HepG2 (cell line): Measurements from ENCODE around the gene OR7A5. TPM values are rescaled to one million over a fixed set of nuclear protein-coding genes. Genes with fewer than 3 reads are reported as not detected.

Experiments used
- ATAC-seq: fragments of 200-7000 bp; cut with Tn5 transposase; 3 replicates; pipeline ENCODE4 v1.9.1; 2020; ENCODE audit warnings: mild to moderate bottlenecking, moderate library complexity
- Bru-seq: library from RNA; stranded (reverse); fragments of 400-500 nt; gene quantifications from one replicate; lab custom pipeline; 2021; lab: Mats Ljungman, UMichigan
- BruChase-seq, 2 experiments: library from RNA; stranded (reverse); fragments of 400-500 nt; gene quantifications; one replicate each; lab custom pipeline; 2021; lab: Mats Ljungman, UMichigan
- BruUV-seq: library from RNA; stranded (reverse); fragments of 400-500 nt; replicated peaks from 2 replicates; lab custom pipeline; 2021; lab: Mats Ljungman, UMichigan
- CTCF ChIA-PET: fragments of 300-600 bp; formaldehyde crosslinking; extraction: SDS; loops from one replicate; lab custom pipeline; 2021; ENCODE audit warnings: low total read pairs, inconsistent platforms, low intra/inter-chr PET ratio; lab: Yijun Ruan, JAX
- POLR2A ChIA-PET: fragments of 350-600 bp; sonication (Branson Sonifier 250); formaldehyde crosslinking; loops from one replicate; lab custom pipeline; 2020; ENCODE audit warnings: antibody characterized with exemption, inconsistent platforms; lab: Yijun Ruan, JAX
- DNase-seq: peaks from one replicate; pipeline ENCODE4 v3.0.0-alpha.2; 2015; ENCODE audit warnings: low spot score
- FAIRE-seq: peaks from 3 replicates; lab custom pipeline; 2011; peaks lifted over from hg19 to GRCh38; lab: Jason Lieb, UNC
- H2AFZ ChIP-seq: one replicate; pipeline ENCODE4 v1.6.1; 2011; ENCODE audit warnings: low read length, inconsistent platforms
- H3K27ac ChIP-seq: fragments of 300-600 bp; 3 replicates; pipeline ENCODE4 v1.8.0; 2011; ENCODE audit warnings: mixed run types, mild to moderate bottlenecking, mixed read lengths, low read length, inconsistent platforms; ENCODE audit not compliant: insufficient read depth; ENCODE audit errors: extremely low read length
- H3K27me3 ChIP-seq, 2 experiments: fragments of 200-600 bp in 1 of 2; 2 replicates in 1 of 2; 3 replicates in 1 of 2; pipeline versions ENCODE4 v1.6.0 to v1.8.0; 2011; ENCODE audit warnings: low read length in 2 of 2, mild to moderate bottlenecking in 2 of 2, moderate library complexity in 2 of 2, inconsistent platforms in 1 of 2; ENCODE audit not compliant: insufficient read depth in 2 of 2, control insufficient read depth in 1 of 2
- H3K36me3 ChIP-seq, 2 experiments: fragments of 200-600 bp in 1 of 2; replicated peaks in 1 of 2; 2 replicates in 1 of 2; 3 replicates in 1 of 2; pipeline versions ENCODE4 v1.5.1 to v1.8.0; 2011; ENCODE audit warnings: low read length in 2 of 2, inconsistent platforms in 1 of 2; ENCODE audit not compliant: insufficient read depth in 2 of 2, control insufficient read depth in 1 of 2
- H3K4me1 ChIP-seq: 2 replicates; pipeline ENCODE4 v1.5.1; 2012; ENCODE audit warnings: low read length, inconsistent platforms; ENCODE audit not compliant: insufficient read depth
- H3K4me2 ChIP-seq: 2 replicates; pipeline ENCODE4 v1.6.0; 2011; ENCODE audit warnings: low read depth, low read length, inconsistent platforms
- H3K4me3 ChIP-seq, 3 experiments: fragments of 200-600 bp in 1 of 3; sonication (generic), shearing (Covaris generic) in 1 of 3; replicated peaks in 1 of 3; 2 replicates each; pipeline ENCODE4 v1.5.1; 2011 to 2016; ENCODE audit warnings: low read length in 3 of 3, inconsistent platforms in 2 of 3, low read depth in 2 of 3, mild to moderate bottlenecking in 2 of 3, control low read depth in 1 of 3, mixed read lengths in 1 of 3; ENCODE audit not compliant: insufficient read depth in 1 of 3
- H3K79me2 ChIP-seq: one replicate; pipeline ENCODE4 v1.6.1; 2011; ENCODE audit warnings: low read length, inconsistent platforms; ENCODE audit not compliant: insufficient read depth
- H3K9ac ChIP-seq: 2 replicates; pipeline ENCODE4 v1.6.0; 2011; ENCODE audit warnings: mild to moderate bottlenecking, low read depth, low read length, inconsistent platforms; ENCODE audit not compliant: insufficient read depth
- H3K9me3 ChIP-seq: 2 replicates; pipeline ENCODE4 v1.5.1; 2012; ENCODE audit warnings: mild to moderate bottlenecking, low read length
- H4K20me1 ChIP-seq: 2 replicates; pipeline ENCODE4 v1.6.0; 2011; ENCODE audit warnings: inconsistent platforms, mild to moderate bottlenecking, low read length, moderate library complexity; ENCODE audit not compliant: insufficient read depth
- HOXA3 ChIP-seq: sonication (generic); formaldehyde crosslinking; IDR thresholded peaks from 2 replicates; pipeline ENCODE4 v1.5.0; 2020; ENCODE audit warnings: missing genetic modification reagents
- WGBS: methylation state at CpG from one replicate; pipeline ENCODE4 v1.1.6; 2017; ENCODE audit warnings: low lambda C conversion rate; 5-methylcytosine and 5-hydroxymethylcytosine counted together
- in situ Hi-C: cut with HindIII; loops from 2 replicates; pipeline ENCODE4 v1.10.0; 2017; ENCODE audit warnings: low pct_unique_long_range_greater_than_20kb; ENCODE audit not compliant: extremely low pct_ligation_motif_present
- intact Hi-C: fragments of 100-400 bp; cut with micrococcal nuclease; formaldehyde crosslinking; loops from one replicate; pipeline ENCODE4 v1.10.0; 2022; ENCODE audit not compliant: unreplicated experiment
- long read RNA-seq, 2 experiments: library from RNA in 1 of 2; library from polyadenylated mRNA in 1 of 2; stranded (forward) in 1 of 2; unstranded in 1 of 2; transcript quantifications; one replicate each; pipeline ENCODE4 v2.0.0, GENCODE V29; 2019 to 2022
- polyA minus RNA-seq, 3 experiments: library from RNA; depleted of rRNA, polyadenylated mRNA; stranded (reverse); fragments of >200 nt; gene quantifications; 2 replicates each; pipeline ENCODE4 v1.2.3, GENCODE V29; 2011; ENCODE audit warnings: low replicate concordance in 1 of 3
- polyA plus RNA-seq, 8 experiments: library from polyadenylated mRNA; depleted of rRNA in 3 of 8; stranded (reverse) in 7 of 8; unstranded in 1 of 8; fragments of >200 nt; fragmentation: Illumina TruSeq in 4 of 8; extraction: Trizol in 4 of 8; gene quantifications; 2 replicates each; pipeline versions ENCODE4 v1.2.1 to v1.2.3, GENCODE V29; 2011 to 2016; ENCODE audit warnings: low read depth in 4 of 8, missing spikeins in 1 of 8, mixed read lengths in 1 of 8; ENCODE audit not compliant: insufficient read depth in 1 of 8
- total RNA-seq, 5 experiments: library from RNA; depleted of rRNA; stranded (reverse); fragments of >200 nt; fragmentation: Illumina TruSeq; extraction: Trizol; gene quantifications; 2 replicates each; pipeline ENCODE4 v1.2.3, GENCODE V29; 2016; ENCODE audit warnings: low read depth in 1 of 5
- TF ChIP-seq, protein P1 (sequence below): conservative IDR thresholded peaks from 2 replicates; pipeline ENCODE4 v1.6.1; 2018; ENCODE audit warnings: missing genetic modification reagents

The OR7A5 gene
- total RNA-seq (2016; rRNA removed; fragmentation: Illumina TruSeq; extraction: Trizol) (not detected in 2 replicates), polyA plus RNA-seq (2011; rRNA removed) (not detected in 2 replicates), polyA minus RNA-seq (2011; rRNA and poly(A)+ RNA removed; ENCODE audit: low replicate concordance) (not detected in 2 replicates), Bru-seq, nascent RNA (not detected), BruChase-seq, experiment 1, labeled RNA remaining after a 6-hour chase (not detected), BruChase-seq, experiment 2, labeled RNA remaining after a 2-hour chase (not detected)
- not detected in 2 replicates for total RNA-seq (2016; cell fraction: cytosol; rRNA removed; fragmentation: Illumina TruSeq; extraction: Trizol; ENCODE audit: low read depth)
- total RNA-seq (2016; cell fraction: insoluble cytoplasmic fraction; rRNA removed; fragmentation: Illumina TruSeq; extraction: Trizol), result not detected in 2 replicates
- total RNA-seq (2016; cell fraction: membrane; rRNA removed; fragmentation: Illumina TruSeq; extraction: Trizol), result not detected in 2 replicates
- total RNA-seq (2016; cell fraction: nucleus; rRNA removed; fragmentation: Illumina TruSeq; extraction: Trizol), result not detected in 2 replicates
- not detected in 2 replicates for polyA plus RNA-seq (2011; cell fraction: cytosol; rRNA removed)
- not detected in 2 replicates for polyA plus RNA-seq (2011; cell fraction: nucleus; rRNA removed)
- not detected in 2 replicates for polyA plus RNA-seq (2012)
- polyA plus RNA-seq (2016; cell fraction: cytosol; fragmentation: Illumina TruSeq; extraction: Trizol; ENCODE audit: low read depth), result not detected in 2 replicates
- polyA plus RNA-seq (2016; cell fraction: insoluble cytoplasmic fraction; fragmentation: Illumina TruSeq; extraction: Trizol; ENCODE audit: low read depth), result not detected in 2 replicates
- not detected in 2 replicates for polyA plus RNA-seq (2016; cell fraction: membrane; fragmentation: Illumina TruSeq; extraction: Trizol; ENCODE audit: low read depth)
- polyA plus RNA-seq (2016; cell fraction: nucleus; fragmentation: Illumina TruSeq; extraction: Trizol; ENCODE audit: insufficient read depth, low read depth), result not detected in 2 replicates
- polyA minus RNA-seq (2011; cell fraction: cytosol; rRNA and poly(A)+ RNA removed), result not detected in 2 replicates
- not detected in 2 replicates for polyA minus RNA-seq (2011; cell fraction: nucleus; rRNA and poly(A)+ RNA removed)
- long read RNA-seq, experiment 1, result 0 reads
- long read RNA-seq, experiment 2, result 0 reads

DNA sequence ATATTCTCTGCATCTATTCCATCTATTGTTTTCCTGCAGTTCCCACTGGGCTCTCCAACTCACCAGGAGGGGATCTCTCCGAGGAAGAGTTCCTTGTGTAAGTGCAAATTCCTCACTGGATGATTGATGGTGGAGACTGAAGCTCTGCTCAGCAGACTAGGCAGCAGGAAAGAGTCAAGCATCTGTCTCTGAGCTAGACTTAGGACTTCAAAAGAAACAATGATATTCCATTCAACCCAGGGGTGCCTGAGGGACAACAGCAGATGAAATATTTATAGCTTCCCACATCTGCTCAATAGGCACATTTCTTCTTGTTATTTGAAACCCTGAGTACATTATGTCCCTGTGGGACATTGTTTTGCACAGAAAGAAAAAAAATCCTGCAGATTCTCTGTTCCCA, at the start of gene OR7A5, which contains the start of gene OR7C1:
TSS of gene OR7A5 (minus strand) at position 175 of the 400 bp plus-strand sequence. CDS start 6,944 bp downstream, outside the sequence.
TSS of gene OR7C1 (minus strand) at position 175 of the 400 bp plus-strand sequence. CDS start 35,049 bp downstream, outside the sequence.
- CTCF ChIA-PET, result no interaction called here
- FAIRE-seq (no peak), ATAC-seq (no peak)

More for the DNA sequence above, at the start of gene OR7A5, which contains the start of gene OR7C1:
- Histone ChIP-seq H3K79me2 (no peaks in the 10 kb centered on the region), H3K36me3 (no peaks in the 10 kb centered on the region), H3K27ac (no peak within 1 kb of the TSS), H3K4me3 (no peak within 1 kb of the TSS), H3K27me3 (no peaks in the 10 kb centered on the region), H3K4me2 (no peak within 1 kb of the TSS), H4K20me1 (no peaks in the 10 kb centered on the region), H3K9ac (no peak within 1 kb of the TSS), H2AFZ (no peak within 1 kb of the TSS), H3K9me3 (no peaks in the 10 kb centered on the region), H3K4me1 (no peaks in the 10 kb centered on the region)
- TF ChIP-seq, protein P1, sequence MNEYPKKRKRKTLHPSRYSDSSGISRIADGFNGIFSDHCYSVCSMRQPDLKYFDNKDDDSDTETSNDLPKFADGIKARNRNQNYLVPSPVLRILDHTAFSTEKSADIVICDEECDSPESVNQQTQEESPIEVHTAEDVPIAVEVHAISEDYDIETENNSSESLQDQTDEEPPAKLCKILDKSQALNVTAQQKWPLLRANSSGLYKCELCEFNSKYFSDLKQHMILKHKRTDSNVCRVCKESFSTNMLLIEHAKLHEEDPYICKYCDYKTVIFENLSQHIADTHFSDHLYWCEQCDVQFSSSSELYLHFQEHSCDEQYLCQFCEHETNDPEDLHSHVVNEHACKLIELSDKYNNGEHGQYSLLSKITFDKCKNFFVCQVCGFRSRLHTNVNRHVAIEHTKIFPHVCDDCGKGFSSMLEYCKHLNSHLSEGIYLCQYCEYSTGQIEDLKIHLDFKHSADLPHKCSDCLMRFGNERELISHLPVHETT (CRISPR knock-in tag), result no peak
- TF ChIP-seq HOXA3, result no peak
- no peak for DNase-seq
- no TSS peak for BruUV-seq
- intact Hi-C loops, result no loop called here
- WGBS, result 0% methylated on average over 1 of the region's 1 CpG
- POLR2A ChIA-PET, result no interaction called here
- in situ Hi-C loops, result no loop called here
